ENCODE results near the gene CCDC159. TPM values are rescaled to one million over a fixed set of nuclear protein-coding genes. Genes with fewer than 3 reads are reported as not detected.

CCDC159 gene
- total and polyA plus RNA-seq, 2 of the 13 experiments (the other 11 are each of a cell fraction or from before 2014, with no cell fraction given) = 1.7 to 6.3 TPM

DNA sequence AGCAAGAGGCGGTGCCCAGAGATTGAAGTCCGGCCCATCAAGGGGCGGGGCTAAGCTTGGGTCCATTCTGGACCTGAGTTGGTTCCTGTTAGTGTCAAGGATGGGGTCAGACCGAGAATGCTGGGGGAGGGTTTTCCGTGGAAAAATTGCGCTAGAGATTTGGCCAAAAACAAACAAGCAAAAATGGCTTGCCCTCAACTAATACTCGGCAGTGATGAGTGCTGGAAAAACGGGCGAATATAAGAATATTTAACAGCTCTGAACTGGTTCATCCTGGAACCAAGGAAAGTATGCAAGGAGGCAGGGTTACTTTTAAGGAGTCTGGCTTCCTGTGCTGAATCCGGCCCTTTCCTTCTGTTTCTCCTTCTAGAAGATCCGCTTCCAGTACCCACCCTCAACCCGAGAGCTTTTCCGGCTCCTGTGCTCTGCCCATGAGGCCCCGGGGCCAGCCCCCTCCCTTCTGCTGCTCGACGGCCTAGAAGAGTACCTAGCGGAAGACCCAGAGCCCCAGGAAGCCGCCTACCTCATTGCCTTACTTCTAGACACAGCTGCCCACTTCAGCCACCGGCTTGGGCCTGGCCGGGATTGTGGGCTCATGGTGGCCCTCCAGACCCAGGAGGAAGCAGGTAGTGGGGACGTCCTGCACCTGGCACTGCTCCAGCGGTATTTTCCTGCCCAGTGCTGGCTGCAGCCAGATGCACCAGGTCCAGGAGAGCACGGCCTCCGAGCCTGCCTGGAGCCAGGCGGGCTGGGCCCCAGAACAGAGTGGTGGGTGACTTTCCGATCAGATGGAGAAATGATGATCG, 29.0 kb downstream of the CCDC159 start (continued):
- TF ChIP-seq, protein P1, sequence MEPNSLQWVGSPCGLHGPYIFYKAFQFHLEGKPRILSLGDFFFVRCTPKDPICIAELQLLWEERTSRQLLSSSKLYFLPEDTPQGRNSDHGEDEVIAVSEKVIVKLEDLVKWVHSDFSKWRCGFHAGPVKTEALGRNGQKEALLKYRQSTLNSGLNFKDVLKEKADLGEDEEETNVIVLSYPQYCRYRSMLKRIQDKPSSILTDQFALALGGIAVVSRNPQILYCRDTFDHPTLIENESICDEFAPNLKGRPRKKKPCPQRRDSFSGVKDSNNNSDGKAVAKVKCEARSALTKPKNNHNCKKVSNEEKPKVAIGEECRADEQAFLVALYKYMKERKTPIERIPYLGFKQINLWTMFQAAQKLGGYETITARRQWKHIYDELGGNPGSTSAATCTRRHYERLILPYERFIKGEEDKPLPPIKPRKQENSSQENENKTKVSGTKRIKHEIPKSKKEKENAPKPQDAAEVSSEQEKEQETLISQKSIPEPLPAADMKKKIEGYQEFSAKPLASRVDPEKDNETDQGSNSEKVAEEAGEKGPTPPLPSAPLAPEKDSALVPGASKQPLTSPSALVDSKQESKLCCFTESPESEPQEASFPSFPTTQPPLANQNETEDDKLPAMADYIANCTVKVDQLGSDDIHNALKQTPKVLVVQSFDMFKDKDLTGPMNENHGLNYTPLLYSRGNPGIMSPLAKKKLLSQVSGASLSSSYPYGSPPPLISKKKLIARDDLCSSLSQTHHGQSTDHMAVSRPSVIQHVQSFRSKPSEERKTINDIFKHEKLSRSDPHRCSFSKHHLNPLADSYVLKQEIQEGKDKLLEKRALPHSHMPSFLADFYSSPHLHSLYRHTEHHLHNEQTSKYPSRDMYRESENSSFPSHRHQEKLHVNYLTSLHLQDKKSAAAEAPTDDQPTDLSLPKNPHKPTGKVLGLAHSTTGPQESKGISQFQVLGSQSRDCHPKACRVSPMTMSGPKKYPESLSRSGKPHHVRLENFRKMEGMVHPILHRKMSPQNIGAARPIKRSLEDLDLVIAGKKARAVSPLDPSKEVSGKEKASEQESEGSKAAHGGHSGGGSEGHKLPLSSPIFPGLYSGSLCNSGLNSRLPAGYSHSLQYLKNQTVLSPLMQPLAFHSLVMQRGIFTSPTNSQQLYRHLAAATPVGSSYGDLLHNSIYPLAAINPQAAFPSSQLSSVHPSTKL (CRISPR knock-in tag; IDR thresholded peaks at IDR 0.05) = no peak
- TF ChIP-seq NFATC3 (CRISPR knock-in tag; IDR thresholded peaks at IDR 0.05) = no peak
- no peak; the same call in 1 of the 2 replicates for TF ChIP-seq ZBTB7B (CRISPR knock-in tag; IDR thresholded peaks at IDR 0.05)
- no peak for TF ChIP-seq MYNN (CRISPR knock-in tag; IDR thresholded peaks at IDR 0.05; ENCODE audit: low read depth)
- TF ChIP-seq ZUFSP (CRISPR knock-in tag; IDR thresholded peaks at IDR 0.05; ENCODE audit: borderline replicate concordance) = no peak
- 0 out of 2 replicates have a peak, but pooled peaks have one; percentile 22 for TF ChIP-seq ATF7-NPFF (CRISPR knock-in tag; IDR thresholded peaks at IDR 0.05; ENCODE audit: low read depth)
- TF ChIP-seq SOX13 (IDR thresholded peaks at IDR 0.05) = no peak
- TF ChIP-seq SOX13 (CRISPR knock-in tag; conservative IDR thresholded peaks at IDR 0.05 in 1 of 2, IDR thresholded peaks at IDR 0.05 in 1 of 2) = no peak
- TF ChIP-seq, protein P2, sequence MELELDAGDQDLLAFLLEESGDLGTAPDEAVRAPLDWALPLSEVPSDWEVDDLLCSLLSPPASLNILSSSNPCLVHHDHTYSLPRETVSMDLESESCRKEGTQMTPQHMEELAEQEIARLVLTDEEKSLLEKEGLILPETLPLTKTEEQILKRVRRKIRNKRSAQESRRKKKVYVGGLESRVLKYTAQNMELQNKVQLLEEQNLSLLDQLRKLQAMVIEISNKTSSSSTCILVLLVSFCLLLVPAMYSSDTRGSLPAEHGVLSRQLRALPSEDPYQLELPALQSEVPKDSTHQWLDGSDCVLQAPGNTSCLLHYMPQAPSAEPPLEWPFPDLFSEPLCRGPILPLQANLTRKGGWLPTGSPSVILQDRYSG (CRISPR knock-in tag; IDR thresholded peaks at IDR 0.05) = no peak
- no peak for TF ChIP-seq GLI4 (CRISPR knock-in tag; IDR thresholded peaks at IDR 0.05; ENCODE audit: borderline replicate concordance)
- no peak for TF ChIP-seq GABPA (IDR thresholded peaks at IDR 0.05; ENCODE audit: low read depth, low read length)
- TF ChIP-seq GABPA (CRISPR knock-in tag; IDR thresholded peaks at IDR 0.05; ENCODE audit: low read depth) = no peak
- no peak for TF ChIP-seq ZBTB33 (CRISPR knock-in tag; IDR thresholded peaks at IDR 0.05)
- no peak for TF ChIP-seq ZNF251 (CRISPR knock-in tag; IDR thresholded peaks at IDR 0.05)
